ENCODE data around the gene BICD1.
"Not testable (repeated sequence)": the region's sequence is repeated elsewhere in the genome, so short reads cannot be mapped to it uniquely, and the experiment has no call there.

Gene BICD1

GRCh38 chr12:32176606-32177005, 70.0 kb downstream of the BICD1 start:
- no peaks in the 10 kb centered on the region for H3K4me1 ChIP-seq (ENCODE audit: control insufficient read depth, insufficient read depth, low read length, poor library complexity, severe bottlenecking)
- H3K4me3 ChIP-seq (ENCODE audit: insufficient read depth, low read depth, low read length, poor library complexity, severe bottlenecking): no peak overlapping the region
- no peaks in the 10 kb centered on the region for H3K9me3 ChIP-seq (ENCODE audit: control insufficient read depth, low read length)
- no peak for DNase-seq
- H3K27ac ChIP-seq (ENCODE audit: insufficient read depth, low read length, poor library complexity, severe bottlenecking): no peak overlapping the region
- H3K36me3 ChIP-seq (ENCODE audit: control insufficient read depth, insufficient read depth, low read length): no peaks in the 10 kb centered on the region
- no peaks in the 10 kb centered on the region for H3K27me3 ChIP-seq (replicated peaks; ENCODE audit: control insufficient read depth, insufficient read depth, low read length, poor library complexity, severe bottlenecking)

- Histone ChIP-seq H3K4me1 (ENCODE audit: control insufficient read depth, insufficient read depth, low read length, poor library complexity, severe bottlenecking) (no peaks in the 10 kb centered on the region), H3K9me3 (ENCODE audit: control insufficient read depth, low read length) (no peaks in the 10 kb centered on the region), H3K27ac (ENCODE audit: insufficient read depth, low read length, poor library complexity, severe bottlenecking) (no peak overlapping the region), H3K27me3 (replicated peaks; ENCODE audit: control insufficient read depth, insufficient read depth, low read length, poor library complexity, severe bottlenecking) (no peaks in the 10 kb centered on the region), H3K4me3 (ENCODE audit: insufficient read depth, low read depth, low read length, poor library complexity, severe bottlenecking) (no peak overlapping the region), H3K36me3 (ENCODE audit: control insufficient read depth, insufficient read depth, low read length) (no peaks in the 10 kb centered on the region)
- DNase-seq: no peak
Observed at GRCh38 chr12:32178341-32179010, 71.8 kb downstream of the BICD1 start.

GRCh38 chr12:32179011-32179395, 72.4 kb downstream of the BICD1 start:
- no peaks in the 10 kb centered on the region for H3K36me3 ChIP-seq (ENCODE audit: control insufficient read depth, insufficient read depth, low read length)
- no peak overlapping the region for H3K4me3 ChIP-seq (ENCODE audit: insufficient read depth, low read depth, low read length, poor library complexity, severe bottlenecking)
- DNase-seq: no peak
- H3K9me3 ChIP-seq (ENCODE audit: control insufficient read depth, low read length): no peaks in the 10 kb centered on the region
- H3K27me3 ChIP-seq (replicated peaks; ENCODE audit: control insufficient read depth, insufficient read depth, low read length, poor library complexity, severe bottlenecking): no peaks in the 10 kb centered on the region
- H3K27ac ChIP-seq (ENCODE audit: insufficient read depth, low read length, poor library complexity, severe bottlenecking): no peak overlapping the region
- H3K4me1 ChIP-seq (ENCODE audit: control insufficient read depth, insufficient read depth, low read length, poor library complexity, severe bottlenecking): no peaks in the 10 kb centered on the region

DNA sequence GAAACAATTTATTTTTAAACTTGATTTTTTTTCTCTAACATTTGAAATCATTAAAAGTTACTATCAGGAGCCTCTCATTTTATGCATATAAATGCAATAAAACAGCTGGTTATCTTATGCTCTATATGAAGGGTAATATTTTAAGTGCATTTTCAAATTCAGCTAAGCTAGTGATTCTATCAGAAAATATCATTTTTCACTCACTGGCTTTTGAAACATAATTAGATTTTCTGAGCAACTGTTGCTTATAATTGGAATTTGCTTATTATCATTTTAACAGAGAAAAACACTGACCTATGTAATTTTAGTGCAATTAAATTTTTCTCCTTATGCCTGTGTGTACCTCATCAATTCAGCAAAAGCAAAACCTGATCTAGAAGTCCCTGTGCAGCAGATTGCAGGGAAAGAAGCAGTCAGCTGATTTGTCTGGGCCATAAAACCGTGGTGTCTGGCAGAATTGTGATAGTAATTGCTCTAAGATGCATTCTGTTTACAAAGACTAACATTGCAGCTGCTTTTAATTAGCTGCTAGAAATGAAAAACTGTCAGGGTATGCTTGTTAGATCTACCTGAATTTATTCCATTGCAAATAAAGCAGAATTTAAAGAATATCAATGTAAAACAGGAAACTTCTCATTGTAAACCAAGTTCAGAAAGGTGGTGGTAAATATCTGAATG, 75.0 kb downstream of the BICD1 start:
- no peak overlapping the region for H3K4me3 ChIP-seq (ENCODE audit: insufficient read depth, low read depth, low read length, poor library complexity, severe bottlenecking)
- DNase-seq: no peak
- H3K4me1 ChIP-seq (ENCODE audit: control insufficient read depth, insufficient read depth, low read length, poor library complexity, severe bottlenecking): no peaks in the 10 kb centered on the region
- H3K9me3 ChIP-seq (ENCODE audit: control insufficient read depth, low read length): no peaks in the 10 kb centered on the region
- no peaks in the 10 kb centered on the region for H3K36me3 ChIP-seq (ENCODE audit: control insufficient read depth, insufficient read depth, low read length)
- H3K27ac ChIP-seq (ENCODE audit: insufficient read depth, low read length, poor library complexity, severe bottlenecking): no peak overlapping the region
- no peaks in the 10 kb centered on the region for H3K27me3 ChIP-seq (replicated peaks; ENCODE audit: control insufficient read depth, insufficient read depth, low read length, poor library complexity, severe bottlenecking)

DNA sequence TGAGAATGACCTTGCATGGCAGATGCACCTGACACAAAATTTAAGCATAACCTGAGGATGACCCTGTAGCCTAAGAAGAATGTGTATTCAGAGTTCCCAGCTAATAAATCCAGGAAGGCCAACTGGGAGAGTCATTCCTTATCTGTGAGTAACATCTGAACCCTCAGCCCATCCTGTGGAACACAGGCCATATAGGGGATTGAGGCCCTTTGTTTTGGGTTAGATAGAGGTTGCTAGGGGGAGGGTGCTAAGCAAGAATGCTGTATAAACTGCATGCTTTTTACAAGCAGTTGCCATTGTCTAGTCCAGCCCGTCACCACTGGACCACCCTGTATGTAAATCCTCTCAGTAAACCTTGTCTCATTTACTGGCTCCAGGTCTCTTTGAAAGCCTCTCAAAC, 77.0 kb downstream of the BICD1 start:
- Histone ChIP-seq H3K4me3 (ENCODE audit: insufficient read depth, low read depth, low read length, poor library complexity, severe bottlenecking) (no peak overlapping the region), H3K9me3 (ENCODE audit: control insufficient read depth, low read length) (no peaks in the 10 kb centered on the region), H3K27me3 (replicated peaks; ENCODE audit: control insufficient read depth, insufficient read depth, low read length, poor library complexity, severe bottlenecking) (no peaks in the 10 kb centered on the region), H3K27ac (ENCODE audit: insufficient read depth, low read length, poor library complexity, severe bottlenecking) (no peak overlapping the region), H3K36me3 (ENCODE audit: control insufficient read depth, insufficient read depth, low read length) (no peaks in the 10 kb centered on the region), H3K4me1 (ENCODE audit: control insufficient read depth, insufficient read depth, low read length, poor library complexity, severe bottlenecking) (no peaks in the 10 kb centered on the region)
- no peak for DNase-seq

GRCh38 chr12:32187127-32187526, 80.5 kb downstream of the BICD1 start:
- H3K27ac ChIP-seq (ENCODE audit: insufficient read depth, low read length, poor library complexity, severe bottlenecking); H3K9me3 ChIP-seq (ENCODE audit: control insufficient read depth, low read length); H3K27me3 ChIP-seq (replicated peaks; ENCODE audit: control insufficient read depth, insufficient read depth, low read length, poor library complexity, severe bottlenecking): not testable (repeated sequence)

GRCh38 chr12:32191445-32191844, 84.8 kb downstream of the BICD1 start:
- no peak overlapping the region for H3K4me3 ChIP-seq (ENCODE audit: insufficient read depth, low read depth, low read length, poor library complexity, severe bottlenecking)
- no peaks in the 10 kb centered on the region for H3K9me3 ChIP-seq (ENCODE audit: control insufficient read depth, low read length)
- no peak overlapping the region for H3K27ac ChIP-seq (ENCODE audit: insufficient read depth, low read length, poor library complexity, severe bottlenecking)
- no peak for DNase-seq
- no peaks in the 10 kb centered on the region for H3K27me3 ChIP-seq (replicated peaks; ENCODE audit: control insufficient read depth, insufficient read depth, low read length, poor library complexity, severe bottlenecking)
- no peaks in the 10 kb centered on the region for H3K4me1 ChIP-seq (ENCODE audit: control insufficient read depth, insufficient read depth, low read length, poor library complexity, severe bottlenecking)
- no peaks in the 10 kb centered on the region for H3K36me3 ChIP-seq (ENCODE audit: control insufficient read depth, insufficient read depth, low read length)

More at GRCh38 chr12:32187127-32187526, 80.5 kb downstream of the BICD1 start:
- not testable (repeated sequence) for H3K4me1 ChIP-seq (ENCODE audit: control insufficient read depth, insufficient read depth, low read length, poor library complexity, severe bottlenecking); H3K36me3 ChIP-seq (ENCODE audit: control insufficient read depth, insufficient read depth, low read length); DNase-seq; H3K4me3 ChIP-seq (ENCODE audit: insufficient read depth, low read depth, low read length, poor library complexity, severe bottlenecking)

- Histone ChIP-seq H3K9me3 (ENCODE audit: control insufficient read depth, low read length) (no peaks in the 10 kb centered on the region), H3K36me3 (ENCODE audit: control insufficient read depth, insufficient read depth, low read length) (no peaks in the 10 kb centered on the region), H3K4me1 (ENCODE audit: control insufficient read depth, insufficient read depth, low read length, poor library complexity, severe bottlenecking) (no peaks in the 10 kb centered on the region), H3K27me3 (replicated peaks; ENCODE audit: control insufficient read depth, insufficient read depth, low read length, poor library complexity, severe bottlenecking) (no peaks in the 10 kb centered on the region), H3K4me3 (ENCODE audit: insufficient read depth, low read depth, low read length, poor library complexity, severe bottlenecking) (no peak overlapping the region), H3K27ac (ENCODE audit: insufficient read depth, low read length, poor library complexity, severe bottlenecking) (no peak overlapping the region)
- no peak for DNase-seq
Observed at GRCh38 chr12:32196250-32197198, 89.9 kb downstream of the BICD1 start.

- no peak overlapping the region for H3K27ac ChIP-seq (ENCODE audit: insufficient read depth, low read length, poor library complexity, severe bottlenecking)
- DNase-seq: no peak
- H3K4me1 ChIP-seq (ENCODE audit: control insufficient read depth, insufficient read depth, low read length, poor library complexity, severe bottlenecking): no peaks in the 10 kb centered on the region
- no peaks in the 10 kb centered on the region for H3K36me3 ChIP-seq (ENCODE audit: control insufficient read depth, insufficient read depth, low read length)
- H3K9me3 ChIP-seq (ENCODE audit: control insufficient read depth, low read length): no peaks in the 10 kb centered on the region
- H3K27me3 ChIP-seq (replicated peaks; ENCODE audit: control insufficient read depth, insufficient read depth, low read length, poor library complexity, severe bottlenecking): no peaks in the 10 kb centered on the region
- no peak overlapping the region for H3K4me3 ChIP-seq (ENCODE audit: insufficient read depth, low read depth, low read length, poor library complexity, severe bottlenecking)
Observed at GRCh38 chr12:32197421-32197820, 90.8 kb downstream of the BICD1 start.

- H3K4me3 ChIP-seq (ENCODE audit: insufficient read depth, low read depth, low read length, poor library complexity, severe bottlenecking): no peak overlapping the region
- DNase-seq: no peak
- H3K4me1 ChIP-seq (ENCODE audit: control insufficient read depth, insufficient read depth, low read length, poor library complexity, severe bottlenecking): no peaks in the 10 kb centered on the region
Observed at GRCh38 chr12:32198555-32198954, 91.9 kb downstream of the BICD1 start.

More at GRCh38 chr12:32198555-32198954, 91.9 kb downstream of the BICD1 start:
- no peak overlapping the region for H3K27ac ChIP-seq (ENCODE audit: insufficient read depth, low read length, poor library complexity, severe bottlenecking)
- H3K9me3 ChIP-seq (ENCODE audit: control insufficient read depth, low read length): no peaks in the 10 kb centered on the region
- no peaks in the 10 kb centered on the region for H3K36me3 ChIP-seq (ENCODE audit: control insufficient read depth, insufficient read depth, low read length)
- H3K27me3 ChIP-seq (replicated peaks; ENCODE audit: control insufficient read depth, insufficient read depth, low read length, poor library complexity, severe bottlenecking): no peaks in the 10 kb centered on the region

Data from effector memory CD4-positive, alpha-beta T cell (primary cell).